Sigmoid colon (tissue), 4 donors: Measurements from ENCODE around the gene USH1G.

Source experiments
- CTCF ChIP-seq, 4 experiments: fragments of 450-650 bp in 3 of 4; fragments of 200-600 bp in 1 of 4; IDR thresholded peaks; one replicate each; pipeline ENCODE4 v1.5.1; 2016 to 2019; ENCODE audit warnings: antibody characterized with exemption in 4 of 4, mild to moderate bottlenecking in 3 of 4, moderate library complexity in 2 of 4
- POLR2AphosphoS5 ChIP-seq, 4 donors: sonication (generic); formaldehyde crosslinking; IDR thresholded peaks; one replicate each; pipeline ENCODE4 v1.6.1; 2017; ENCODE audit warnings: antibody characterized with exemption in 4 of 4

- TF ChIP-seq POLR2AphosphoS5 (IDR thresholded peaks at IDR 0.05) (no peak), CTCF (IDR thresholded peaks at IDR 0.05) (no peak)
Measured at GRCh38 chr17:74963656-74964055, 40.6 kb upstream of the USH1G start.
